ENCODE measurements around the gene GPC6. TPM values are rescaled to one million over a fixed set of nuclear protein-coding genes. Genes with fewer than 3 reads are reported as not detected.

The GPC6 gene
- total RNA-seq, 1 donor from 2014 or later, result 42.9 TPM

DNA sequence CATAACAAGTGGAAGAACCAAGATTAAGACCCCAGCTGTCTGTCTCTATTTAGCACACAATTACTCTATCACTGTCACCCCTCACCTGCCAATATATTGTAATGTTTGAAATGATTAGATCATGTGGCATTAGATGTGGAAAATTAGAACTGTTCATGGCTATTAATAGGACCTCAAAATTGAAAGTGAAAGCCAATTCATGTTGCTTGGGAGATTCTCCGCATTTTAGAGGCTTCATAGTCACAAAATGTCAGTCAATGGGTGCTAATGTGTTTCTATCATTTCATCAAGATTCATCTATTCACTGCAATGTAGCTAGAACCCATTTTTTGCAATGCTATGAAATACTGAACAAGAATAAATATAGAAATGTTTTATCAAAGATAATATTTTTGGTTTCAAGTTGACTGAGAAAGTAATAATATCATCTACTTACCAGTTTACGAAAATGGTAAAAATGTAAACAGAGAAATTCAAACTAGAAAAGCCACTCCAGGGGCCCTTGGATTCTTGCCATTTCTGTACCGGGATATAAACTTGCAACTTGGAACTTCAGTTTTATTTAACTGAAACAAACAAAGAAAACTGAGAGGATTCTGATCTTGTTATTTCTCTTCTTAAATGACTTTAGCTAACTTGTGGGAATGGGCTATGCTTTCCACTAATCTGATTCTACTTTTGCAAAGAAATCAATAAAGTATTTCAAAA, 864.3 kb downstream of the GPC6 start:
- Histone ChIP-seq H3K4me2 (no peak overlapping the region), H3K9ac (no peak overlapping the region)
- H3K4me3 Mint-ChIP-seq, result no peak overlapping the region

GRCh38 chr13:94093652-94094315, 867.2 kb downstream of the GPC6 start:
- Mint-ChIP-seq H3K4me3 (no peak overlapping the region), H3K27me3 (ENCODE audit: insufficient read depth, low read depth) (no peaks in the 10 kb centered on the region), H3K27ac (no peak overlapping the region), H3K36me3 (peaks cover 3% of the 10 kb centered on the region), H3K9me3 (peaks cover 13% of the 10 kb centered on the region), H3K4me1 (no peaks in the 10 kb centered on the region)
- Histone ChIP-seq H3K9me3 (ENCODE audit: low read depth) (peaks cover 5% of the 10 kb centered on the region), H3F3A (ENCODE audit: low read depth) (no peaks in the 10 kb centered on the region), H3K79me2 (ENCODE audit: low read depth) (no peaks in the 10 kb centered on the region), H3K27me3 (no peaks in the 10 kb centered on the region), H3K36me3 (no peaks in the 10 kb centered on the region), H3K9ac (no peak overlapping the region), H4K20me1 (ENCODE audit: low read depth) (no peaks in the 10 kb centered on the region), H3K27ac (no peak overlapping the region), H3K4me3 (no peak overlapping the region), H3K4me2 (no peak overlapping the region), H2AFZ (replicated peaks) (no peak overlapping the region), H3K4me1 (no peaks in the 10 kb centered on the region)
- TF ChIP-seq EZH2phosphoT487 (IDR thresholded peaks at IDR 0.05) (no peak), EZH2 (IDR thresholded peaks at IDR 0.05) (no peak)
- TF ChIP-seq, protein P1, sequence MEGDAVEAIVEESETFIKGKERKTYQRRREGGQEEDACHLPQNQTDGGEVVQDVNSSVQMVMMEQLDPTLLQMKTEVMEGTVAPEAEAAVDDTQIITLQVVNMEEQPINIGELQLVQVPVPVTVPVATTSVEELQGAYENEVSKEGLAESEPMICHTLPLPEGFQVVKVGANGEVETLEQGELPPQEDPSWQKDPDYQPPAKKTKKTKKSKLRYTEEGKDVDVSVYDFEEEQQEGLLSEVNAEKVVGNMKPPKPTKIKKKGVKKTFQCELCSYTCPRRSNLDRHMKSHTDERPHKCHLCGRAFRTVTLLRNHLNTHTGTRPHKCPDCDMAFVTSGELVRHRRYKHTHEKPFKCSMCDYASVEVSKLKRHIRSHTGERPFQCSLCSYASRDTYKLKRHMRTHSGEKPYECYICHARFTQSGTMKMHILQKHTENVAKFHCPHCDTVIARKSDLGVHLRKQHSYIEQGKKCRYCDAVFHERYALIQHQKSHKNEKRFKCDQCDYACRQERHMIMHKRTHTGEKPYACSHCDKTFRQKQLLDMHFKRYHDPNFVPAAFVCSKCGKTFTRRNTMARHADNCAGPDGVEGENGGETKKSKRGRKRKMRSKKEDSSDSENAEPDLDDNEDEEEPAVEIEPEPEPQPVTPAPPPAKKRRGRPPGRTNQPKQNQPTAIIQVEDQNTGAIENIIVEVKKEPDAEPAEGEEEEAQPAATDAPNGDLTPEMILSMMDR (IDR thresholded peaks at IDR 0.05), result no peak
- no peak for DNase-seq (ENCODE audit: low spot score)

More for the DNA sequence above, 864.3 kb downstream of the GPC6 start:
- Histone ChIP-seq H2AFZ (replicated peaks) (no peak overlapping the region), H3K27me3 (no peaks in the 10 kb centered on the region), H4K20me1 (ENCODE audit: low read depth) (no peaks in the 10 kb centered on the region), H3K4me1 (no peaks in the 10 kb centered on the region), H3F3A (ENCODE audit: low read depth) (no peaks in the 10 kb centered on the region), H3K36me3 (no peaks in the 10 kb centered on the region), H3K27ac (no peak overlapping the region), H3K9me3 (ENCODE audit: low read depth) (peaks cover 5% of the 10 kb centered on the region), H3K4me3 (no peak overlapping the region), H3K79me2 (ENCODE audit: low read depth) (no peaks in the 10 kb centered on the region)
- no peak overlapping the region for H3K27ac Mint-ChIP-seq
- no peak for TF ChIP-seq EZH2 (IDR thresholded peaks at IDR 0.05)
- TF ChIP-seq EZH2phosphoT487 (IDR thresholded peaks at IDR 0.05), result no peak
- TF ChIP-seq, protein P1 (IDR thresholded peaks at IDR 0.05), result no peak
- no peaks in the 10 kb centered on the region for H3K27me3 Mint-ChIP-seq (ENCODE audit: insufficient read depth, low read depth)
- no peak for DNase-seq (ENCODE audit: low spot score)
- peaks cover 3% of the 10 kb centered on the region for H3K36me3 Mint-ChIP-seq
- no peaks in the 10 kb centered on the region for H3K4me1 Mint-ChIP-seq
- H3K9me3 Mint-ChIP-seq, result peaks cover 13% of the 10 kb centered on the region

- Histone ChIP-seq H3K4me2 (no peak overlapping the region), H3K9ac (no peak overlapping the region), H4K20me1 (ENCODE audit: low read depth) (no peaks in the 10 kb centered on the region), H3K4me1 (no peaks in the 10 kb centered on the region), H3K27me3 (no peaks in the 10 kb centered on the region), H3K36me3 (no peaks in the 10 kb centered on the region), H3K27ac (no peak overlapping the region), H3K9me3 (ENCODE audit: low read depth) (no peaks in the 10 kb centered on the region), H3K4me3 (no peak overlapping the region), H2AFZ (replicated peaks) (no peak overlapping the region), H3K79me2 (ENCODE audit: low read depth) (no peaks in the 10 kb centered on the region), H3F3A (ENCODE audit: low read depth) (no peaks in the 10 kb centered on the region)
- Mint-ChIP-seq H3K4me1 (peaks cover 3% of the 10 kb centered on the region), H3K9me3 (peaks cover 2% of the 10 kb centered on the region), H3K27ac (no peak overlapping the region), H3K27me3 (ENCODE audit: insufficient read depth, low read depth) (no peaks in the 10 kb centered on the region), H3K36me3 (no peaks in the 10 kb centered on the region), H3K4me3 (no peak overlapping the region)
- no peak for DNase-seq (ENCODE audit: low spot score)
- TF ChIP-seq EZH2 (IDR thresholded peaks at IDR 0.05) (no peak), EZH2phosphoT487 (IDR thresholded peaks at IDR 0.05) (no peak)
- TF ChIP-seq, protein P1 (IDR thresholded peaks at IDR 0.05), result no peak
Observed at GRCh38 chr13:94109715-94110374, 883.2 kb downstream of the GPC6 start.

All from neural progenitor cell (in vitro differentiated cells).